HepG2 (cell line): Measurements from ENCODE around the gene ATG7.

ENCODE experiments used
- CREB1 ChIP-seq, 2 experiments: fragments of 450-650 bp in 1 of 2; IDR thresholded peaks; 2 replicates each; pipeline ENCODE4 v1.6.1; 2016 to 2017; ENCODE audit warnings: control low read depth in 1 of 2, mild to moderate bottlenecking in 1 of 2, missing compliant biosample characterization in 1 of 2, missing genetic modification characterization in 1 of 2
- JUND ChIP-seq: sonication (generic); formaldehyde crosslinking; IDR thresholded peaks from 2 replicates; pipeline ENCODE4 v1.8.0; 2022; ENCODE audit warnings: mild to moderate bottlenecking, missing genetic modification reagents
- MBD4 ChIP-seq: IDR thresholded peaks from 2 replicates; pipeline ENCODE4 v1.6.1; 2012; ENCODE audit warnings: low read length, inconsistent platforms, borderline replicate concordance
- RFX5 ChIP-seq: IDR thresholded peaks from 2 replicates; pipeline ENCODE4 v1.6.1; 2011; ENCODE audit warnings: low read depth, low read length, improper control_type of control experiment
- SCMH1 ChIP-seq: sonication (generic); formaldehyde crosslinking; IDR thresholded peaks from 2 replicates; pipeline ENCODE4 v1.9.0; 2021; ENCODE audit warnings: missing genetic modification reagents, mild to moderate bottlenecking, borderline replicate concordance
- YY1 ChIP-seq: IDR thresholded peaks from 2 replicates; pipeline ENCODE4 v1.6.1; 2011; ENCODE audit warnings: low read length, low read depth, moderate library complexity, mild to moderate bottlenecking; ENCODE audit not compliant: insufficient read depth, insufficient replicate concordance
- ZNF232 ChIP-seq: sonication (generic); formaldehyde crosslinking; IDR thresholded peaks from 2 replicates; pipeline ENCODE4 v1.4.0; 2020; ENCODE audit warnings: missing genetic modification reagents, borderline replicate concordance
- ZNF772 ChIP-seq: sonication (generic); formaldehyde crosslinking; IDR thresholded peaks from 2 replicates; pipeline ENCODE4 v1.5.0; 2020; ENCODE audit warnings: mild to moderate bottlenecking, missing genetic modification reagents
- ZZZ3 ChIP-seq: sonication (generic); formaldehyde crosslinking; IDR thresholded peaks from 2 replicates; pipeline ENCODE4 v1.4.0; 2020; ENCODE audit warnings: missing genetic modification reagents, mild to moderate bottlenecking, borderline replicate concordance
- TF ChIP-seq, protein P1 (sequence below): sonication (generic); formaldehyde crosslinking; IDR thresholded peaks from 2 replicates; pipeline ENCODE4 v1.5.0; 2020; ENCODE audit warnings: mild to moderate bottlenecking, missing genetic modification reagents, moderate library complexity
- TF ChIP-seq, protein P2 (sequence below): sonication (generic); formaldehyde crosslinking; IDR thresholded peaks from 2 replicates; pipeline ENCODE4 v1.4.0; 2020; ENCODE audit warnings: mild to moderate bottlenecking, missing genetic modification reagents

DNA sequence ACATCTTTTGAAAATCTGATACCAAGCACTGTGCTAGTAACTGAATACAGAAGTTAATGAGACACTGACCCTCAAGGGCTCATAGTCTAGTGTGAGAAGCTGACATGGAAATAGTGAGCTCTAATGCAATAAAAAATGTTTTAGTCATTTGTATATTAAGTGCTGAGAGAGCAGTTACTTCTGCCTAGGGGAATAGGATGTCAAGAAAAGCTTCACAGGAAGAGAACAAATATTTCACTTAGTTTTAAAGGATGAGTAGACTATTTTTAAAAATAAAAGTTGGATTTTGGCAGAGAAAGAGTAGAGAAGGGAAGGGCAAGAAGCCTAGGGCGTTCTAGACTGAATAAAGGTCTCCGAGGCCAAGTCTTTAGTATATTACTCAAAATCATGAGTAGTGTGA lies 158.4 kb downstream of the ATG7 start:
- TF ChIP-seq SCMH1 (no peak), CREB1 (IDR thresholded peaks at IDR 0.05) (no peak), CREB1 (CRISPR knock-in tag; IDR thresholded peaks at IDR 0.05) (no peak), MBD4 (no peak), ZNF772 (CRISPR knock-in tag) (no peak), JUND (CRISPR knock-in tag) (no peak), RFX5 (no peak), YY1 (no peak), ZNF232 (CRISPR knock-in tag) (no peak), ZZZ3 (CRISPR knock-in tag) (no peak)
- TF ChIP-seq, protein P1, sequence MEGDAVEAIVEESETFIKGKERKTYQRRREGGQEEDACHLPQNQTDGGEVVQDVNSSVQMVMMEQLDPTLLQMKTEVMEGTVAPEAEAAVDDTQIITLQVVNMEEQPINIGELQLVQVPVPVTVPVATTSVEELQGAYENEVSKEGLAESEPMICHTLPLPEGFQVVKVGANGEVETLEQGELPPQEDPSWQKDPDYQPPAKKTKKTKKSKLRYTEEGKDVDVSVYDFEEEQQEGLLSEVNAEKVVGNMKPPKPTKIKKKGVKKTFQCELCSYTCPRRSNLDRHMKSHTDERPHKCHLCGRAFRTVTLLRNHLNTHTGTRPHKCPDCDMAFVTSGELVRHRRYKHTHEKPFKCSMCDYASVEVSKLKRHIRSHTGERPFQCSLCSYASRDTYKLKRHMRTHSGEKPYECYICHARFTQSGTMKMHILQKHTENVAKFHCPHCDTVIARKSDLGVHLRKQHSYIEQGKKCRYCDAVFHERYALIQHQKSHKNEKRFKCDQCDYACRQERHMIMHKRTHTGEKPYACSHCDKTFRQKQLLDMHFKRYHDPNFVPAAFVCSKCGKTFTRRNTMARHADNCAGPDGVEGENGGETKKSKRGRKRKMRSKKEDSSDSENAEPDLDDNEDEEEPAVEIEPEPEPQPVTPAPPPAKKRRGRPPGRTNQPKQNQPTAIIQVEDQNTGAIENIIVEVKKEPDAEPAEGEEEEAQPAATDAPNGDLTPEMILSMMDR (CRISPR knock-in tag) = no peak
- TF ChIP-seq, protein P2, sequence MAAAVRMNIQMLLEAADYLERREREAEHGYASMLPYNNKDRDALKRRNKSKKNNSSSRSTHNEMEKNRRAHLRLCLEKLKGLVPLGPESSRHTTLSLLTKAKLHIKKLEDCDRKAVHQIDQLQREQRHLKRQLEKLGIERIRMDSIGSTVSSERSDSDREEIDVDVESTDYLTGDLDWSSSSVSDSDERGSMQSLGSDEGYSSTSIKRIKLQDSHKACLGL (CRISPR knock-in tag) = no peak
